GM21529 (cell line): ENCODE data around the gene FXYD1.

Experiments used
- ATAC-seq: cut with Tn5 transposase; IDR thresholded peaks from one replicate; pipeline ENCODE4 v1.9.1; 2021; ENCODE audit not compliant: unreplicated experiment

The FXYD1 gene

DNA sequence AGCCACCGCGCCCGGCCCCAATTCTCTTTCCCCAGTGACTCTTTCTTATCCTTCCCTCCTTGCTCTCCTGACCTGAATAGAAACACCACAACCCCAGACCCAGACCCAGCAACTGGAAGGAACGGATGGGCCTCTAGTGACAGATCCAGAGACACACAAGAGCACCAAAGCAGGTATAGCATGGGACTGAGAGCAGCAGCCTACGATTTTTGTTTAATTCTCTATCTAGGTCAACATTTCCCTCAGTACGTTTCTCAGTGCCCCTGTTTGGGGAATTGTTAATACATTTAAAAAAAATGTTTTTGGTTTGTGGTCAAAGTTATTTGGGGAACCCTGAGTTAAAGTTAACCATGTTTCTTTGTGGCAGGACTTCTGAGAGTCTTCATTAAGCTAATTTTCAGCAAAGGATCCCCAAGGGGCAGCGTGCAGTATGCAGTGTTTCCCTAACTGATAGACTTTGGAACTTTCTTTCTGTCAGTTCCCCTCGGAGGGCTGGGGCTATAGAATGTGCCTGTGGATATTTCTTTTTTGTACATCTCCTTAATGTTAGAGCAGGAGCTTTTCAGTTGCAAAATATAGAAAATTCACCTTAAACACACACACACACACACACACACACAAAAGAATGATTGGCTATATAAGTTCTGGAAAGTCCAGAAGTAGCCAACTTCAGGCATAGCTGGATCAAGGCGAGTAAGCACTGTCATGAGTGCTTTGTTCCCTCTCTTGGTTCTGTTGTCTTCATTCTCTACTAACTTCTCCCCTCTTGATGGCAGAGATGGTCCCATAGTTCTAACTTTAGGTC lies 22.2 kb downstream of the FXYD1 start:
- no peak for ATAC-seq

GRCh38 chr19:35161434-35161743 lies 22.8 kb downstream of the FXYD1 start:
- no peak for ATAC-seq

DNA sequence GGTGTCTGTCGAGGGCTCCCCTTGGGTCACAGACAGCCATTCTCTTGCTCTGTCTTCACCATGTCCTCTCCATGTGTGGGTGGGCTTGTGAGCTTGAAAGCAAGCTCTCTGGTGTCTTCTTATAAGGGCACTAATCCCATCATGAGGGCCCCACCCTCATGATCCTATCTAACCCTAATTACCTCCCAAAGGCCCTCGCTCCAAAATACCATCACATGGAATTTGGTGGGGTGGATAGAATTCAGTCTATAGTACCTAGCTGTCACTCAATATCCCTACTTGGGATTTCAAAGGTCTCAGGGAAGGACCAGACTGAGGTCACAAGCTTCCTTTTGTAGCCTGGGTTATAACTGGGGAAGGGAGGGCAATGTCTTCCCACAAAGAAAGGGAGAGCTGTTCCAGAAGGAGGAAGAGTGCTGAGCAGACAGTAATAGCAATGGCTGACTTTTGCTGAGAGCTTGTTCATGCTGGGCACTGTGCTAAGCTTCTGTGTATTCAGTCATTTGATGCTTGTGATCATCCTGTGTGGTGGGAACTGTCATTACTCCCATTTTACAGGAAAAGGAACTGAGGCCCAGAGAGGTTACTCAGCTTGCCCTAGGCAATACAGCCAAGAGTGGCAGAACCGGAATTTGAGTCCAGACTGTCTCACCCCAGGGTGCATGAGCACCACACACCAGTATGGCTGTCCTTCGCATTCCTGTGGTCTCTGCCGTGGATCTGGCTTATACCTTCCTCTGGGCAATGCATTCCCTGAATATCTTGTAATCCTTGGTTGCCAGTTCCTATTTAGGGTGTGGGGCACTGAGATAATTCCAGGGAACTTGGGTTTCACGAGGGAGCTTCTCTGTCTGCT lies 24.1 kb downstream of the FXYD1 start:
- no peak for ATAC-seq

GRCh38 chr19:35164418-35164817 lies 25.8 kb downstream of the FXYD1 start:
- ATAC-seq: no peak

GRCh38 chr19:35165200-35166058 lies 26.8 kb downstream of the FXYD1 start:
- no peak for ATAC-seq

GRCh38 chr19:35166100-35167063 lies 27.8 kb downstream of the FXYD1 start:
- ATAC-seq: no peak

DNA sequence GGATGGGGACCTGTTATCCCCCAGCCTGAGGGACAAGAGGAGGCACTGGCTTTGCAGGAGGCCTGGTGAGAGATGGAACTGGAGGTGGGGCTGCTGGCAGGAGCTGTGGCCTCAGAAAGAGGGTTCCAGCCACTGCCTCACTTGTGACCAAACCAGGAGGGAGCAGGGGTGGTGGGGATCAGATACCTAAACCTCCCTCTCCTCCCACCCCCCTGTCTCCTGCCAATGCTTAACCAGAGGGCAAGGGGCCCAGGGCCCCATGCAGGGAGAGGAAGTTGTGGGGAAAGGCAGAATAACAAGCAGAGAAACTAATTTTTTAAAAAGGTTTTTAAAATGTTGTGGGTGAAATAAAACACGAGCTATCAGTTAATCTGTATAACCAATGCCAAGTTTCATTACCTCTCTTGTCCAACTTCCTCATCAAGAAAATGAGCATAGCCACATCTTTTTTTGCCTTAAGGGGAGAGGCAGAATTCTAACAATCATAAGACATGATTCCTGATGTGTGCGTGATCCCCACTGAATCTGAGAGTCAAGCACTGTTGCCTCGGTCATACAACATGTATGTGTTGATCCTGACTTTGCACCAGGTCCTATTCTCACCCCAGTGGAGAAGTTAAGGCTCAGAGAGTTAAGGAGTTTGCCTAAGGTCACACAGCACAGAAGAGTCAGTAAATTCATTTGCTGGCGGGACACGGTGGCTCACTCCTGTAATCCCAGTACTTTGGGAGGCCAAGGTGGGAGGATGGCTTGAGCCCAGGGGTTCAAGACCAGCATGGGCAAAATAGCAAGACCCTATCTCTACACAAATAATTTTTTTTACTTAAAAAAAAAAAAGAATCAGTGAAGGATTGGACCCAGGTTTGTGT lies 28.9 kb downstream of the FXYD1 start:
- no peak for ATAC-seq

GRCh38 chr19:35168196-35168595 lies 29.6 kb downstream of the FXYD1 start:
- ATAC-seq: no peak

- ATAC-seq: no peak
Measured at GRCh38 chr19:35169221-35169995, 30.8 kb downstream of the FXYD1 start.

GRCh38 chr19:35170359-35171061 lies 31.9 kb downstream of the FXYD1 start:
- ATAC-seq: no peak

GRCh38 chr19:35171730-35172129 lies 33.1 kb downstream of the FXYD1 start:
- no peak for ATAC-seq

- ATAC-seq: no peak
Measured at GRCh38 chr19:35174226-35174625, 35.6 kb downstream of the FXYD1 start.

DNA sequence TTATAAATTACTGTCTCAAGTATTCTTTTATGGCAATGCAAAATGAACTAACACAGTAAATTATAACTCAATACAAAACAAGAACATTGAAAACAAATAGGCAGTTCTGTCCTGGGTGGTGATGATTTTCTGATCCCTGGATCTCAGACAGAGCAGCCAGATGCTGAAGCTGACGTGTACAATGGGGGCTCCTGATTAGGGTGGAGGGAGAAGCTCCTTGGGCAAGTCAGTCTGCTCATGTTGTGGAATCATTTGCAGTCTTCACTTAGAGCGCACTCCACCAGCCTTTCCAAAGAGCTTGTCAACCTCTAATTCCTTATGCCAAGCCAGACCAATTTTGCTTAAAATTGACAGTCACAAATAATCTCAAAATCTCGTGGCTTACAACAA lies 37.6 kb downstream of the FXYD1 start:
- no peak for ATAC-seq

DNA sequence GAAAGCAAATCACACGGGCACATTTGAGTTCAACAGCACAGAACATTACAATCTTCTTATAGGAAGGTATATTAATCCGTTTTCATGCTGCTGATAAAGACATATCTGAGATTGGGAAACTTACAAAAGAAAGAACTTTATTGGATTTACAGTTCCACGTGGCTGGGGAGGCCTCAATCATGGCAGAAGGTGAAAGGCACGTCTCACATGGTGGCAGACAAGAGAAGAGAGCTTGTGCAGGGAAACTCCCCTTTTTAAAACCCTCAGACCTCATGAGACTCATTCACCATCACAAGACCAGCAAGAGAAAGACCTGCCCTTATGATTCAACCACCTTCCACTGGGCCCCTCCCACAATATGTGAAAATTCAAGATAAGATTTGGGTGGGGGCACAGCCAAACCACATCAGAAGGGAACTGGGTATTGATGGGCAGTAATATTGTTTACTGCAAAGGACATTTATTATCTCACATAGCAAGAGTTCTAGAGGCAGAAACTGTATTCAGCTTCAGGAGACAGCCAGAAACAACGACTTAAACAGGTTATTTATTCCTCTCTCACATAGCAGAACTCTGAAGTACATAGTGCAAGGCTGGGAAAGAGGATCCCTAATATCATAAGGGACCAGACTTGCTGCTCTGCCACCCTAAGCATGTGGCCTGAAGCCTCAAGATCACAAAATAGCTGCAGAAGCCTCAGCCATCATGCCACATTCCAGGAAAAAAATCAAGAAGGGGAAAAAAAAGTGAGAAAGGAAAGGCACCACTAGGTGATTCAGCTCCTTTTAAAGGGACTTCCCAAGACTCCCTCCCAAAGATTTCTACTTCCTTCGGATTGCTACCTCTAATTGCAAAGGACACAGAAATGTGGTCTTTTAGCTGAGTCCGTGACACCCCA lies 39.0 kb downstream of the FXYD1 start:
- ATAC-seq: no peak

DNA sequence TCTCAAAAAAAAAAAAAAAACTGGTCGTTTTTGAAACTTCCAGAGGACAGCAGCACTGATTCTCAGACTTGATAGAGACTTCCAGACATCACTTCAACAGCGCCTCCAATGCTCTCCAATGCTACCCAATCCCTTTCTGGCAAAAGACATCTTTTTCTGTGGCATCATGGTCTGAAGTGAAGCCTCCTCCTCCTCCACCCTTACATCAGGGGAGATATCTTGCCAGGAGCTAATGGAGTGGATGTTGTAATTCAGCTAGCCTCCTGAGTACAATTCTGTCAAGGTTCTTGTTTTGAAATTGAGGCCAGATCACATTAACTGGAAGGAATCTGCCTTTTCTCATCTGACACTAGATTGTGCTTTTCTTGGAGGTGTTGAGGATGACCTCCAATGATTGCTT lies 40.1 kb downstream of the FXYD1 start:
- ATAC-seq: no peak

DNA sequence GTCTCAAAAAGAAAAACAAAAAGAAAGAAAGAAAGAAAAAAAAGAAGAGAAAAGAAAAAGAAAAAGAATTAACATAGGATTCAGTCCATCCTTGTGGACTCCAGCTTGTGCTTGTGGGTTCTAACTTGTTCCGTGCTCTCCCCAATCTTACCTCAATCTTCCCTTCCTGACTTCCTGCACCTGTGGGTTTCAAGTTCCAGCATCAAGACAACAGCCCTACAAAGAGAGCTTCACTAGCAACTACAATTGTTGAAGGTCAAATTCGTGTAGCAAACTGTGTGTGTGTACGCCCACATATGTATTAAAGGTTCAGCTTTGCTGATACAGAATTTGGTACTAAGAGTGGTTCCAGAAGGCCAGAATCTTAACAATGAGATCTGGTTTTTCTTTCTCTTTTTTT lies 41.2 kb downstream of the FXYD1 start:
- ATAC-seq: no peak

- no peak for ATAC-seq
Measured at GRCh38 chr19:35181387-35181786, 42.8 kb downstream of the FXYD1 start.
